Skeletal muscle satellite cell (primary cell): ENCODE data around the gene DOCK4.

ENCODE experiments used
- H3K27me3 ChIP-seq: 2 replicates; pipeline ENCODE4 v1.7.0; 2013; ENCODE audit warnings: low read length; ENCODE audit not compliant: control insufficient read depth, insufficient read depth
- H3K36me3 ChIP-seq: 2 replicates; pipeline ENCODE4 v1.7.0; 2013; ENCODE audit warnings: mild to moderate bottlenecking, control low read depth, low read length; ENCODE audit not compliant: insufficient read depth
- H3K4me1 ChIP-seq: 2 replicates; pipeline ENCODE4 v1.7.0; 2013; ENCODE audit warnings: low read length; ENCODE audit not compliant: control insufficient read depth, insufficient read depth
- H3K4me2 ChIP-seq: 2 replicates; pipeline ENCODE4 v1.7.0; 2013; ENCODE audit warnings: mild to moderate bottlenecking, low read length
- H3K4me3 ChIP-seq: 2 replicates; pipeline ENCODE4 v1.7.0; 2013; ENCODE audit warnings: low read length
- H3K9ac ChIP-seq: 2 replicates; pipeline ENCODE4 v1.7.0; 2013; ENCODE audit warnings: mild to moderate bottlenecking, low read depth, low read length, moderate library complexity
- H3K9me3 ChIP-seq: replicated peaks from 2 replicates; pipeline ENCODE4 v1.7.0; 2013; ENCODE audit warnings: mild to moderate bottlenecking, control low read depth, low read length

Gene DOCK4

DNA sequence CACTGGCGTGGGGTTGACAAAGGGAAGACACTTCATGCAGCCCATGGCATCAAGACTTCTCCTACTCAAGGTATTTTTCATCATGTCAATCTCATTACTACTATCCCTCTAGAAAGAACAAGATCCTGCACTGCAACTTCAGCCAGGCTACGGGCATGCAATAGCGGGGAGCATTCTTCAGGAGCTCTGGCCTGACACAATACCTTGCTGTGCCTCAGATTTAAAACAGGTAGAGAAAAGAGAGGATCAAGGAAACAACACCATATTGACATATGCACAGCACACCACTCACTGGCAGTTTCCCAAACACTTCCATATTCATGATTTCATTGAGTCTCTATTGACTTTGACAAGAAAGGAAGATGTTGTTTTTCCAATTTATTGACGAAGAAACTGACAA, 51.5 kb downstream of the DOCK4 start:
- no peak overlapping the region for H3K4me3 ChIP-seq
- H3K9ac ChIP-seq, result no peak overlapping the region
- H3K36me3 ChIP-seq, result no peaks in the 10 kb centered on the region
- peaks cover 9% of the 10 kb centered on the region for H3K4me1 ChIP-seq
- H3K9me3 ChIP-seq, result no peaks in the 10 kb centered on the region
- no peak overlapping the region for H3K4me2 ChIP-seq
- H3K27me3 ChIP-seq, result no peaks in the 10 kb centered on the region

DNA sequence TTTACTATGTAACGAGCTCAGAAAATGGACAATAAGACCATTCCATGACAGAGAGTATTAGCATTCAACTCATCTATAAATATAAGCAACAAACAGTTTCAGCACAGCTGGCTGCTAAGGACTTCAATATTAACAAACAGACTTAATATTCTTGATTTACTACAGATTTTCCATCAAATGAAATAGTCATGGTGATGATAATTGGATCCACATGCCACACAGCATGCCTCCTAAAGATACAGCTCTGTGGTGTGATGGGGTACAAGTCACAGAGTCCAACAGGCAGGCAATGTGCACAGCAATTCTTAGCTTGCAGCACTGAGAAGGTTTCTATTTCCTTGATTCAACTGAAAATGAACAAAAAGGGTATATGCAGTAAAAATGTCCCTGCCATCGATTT, 54.0 kb downstream of the DOCK4 start:
- Histone ChIP-seq H3K4me3 (no peak overlapping the region), H3K9me3 (no peaks in the 10 kb centered on the region), H3K4me2 (no peak overlapping the region), H3K27me3 (no peaks in the 10 kb centered on the region), H3K4me1 (peaks cover 7% of the 10 kb centered on the region), H3K36me3 (no peaks in the 10 kb centered on the region), H3K9ac (no peak overlapping the region)

DNA sequence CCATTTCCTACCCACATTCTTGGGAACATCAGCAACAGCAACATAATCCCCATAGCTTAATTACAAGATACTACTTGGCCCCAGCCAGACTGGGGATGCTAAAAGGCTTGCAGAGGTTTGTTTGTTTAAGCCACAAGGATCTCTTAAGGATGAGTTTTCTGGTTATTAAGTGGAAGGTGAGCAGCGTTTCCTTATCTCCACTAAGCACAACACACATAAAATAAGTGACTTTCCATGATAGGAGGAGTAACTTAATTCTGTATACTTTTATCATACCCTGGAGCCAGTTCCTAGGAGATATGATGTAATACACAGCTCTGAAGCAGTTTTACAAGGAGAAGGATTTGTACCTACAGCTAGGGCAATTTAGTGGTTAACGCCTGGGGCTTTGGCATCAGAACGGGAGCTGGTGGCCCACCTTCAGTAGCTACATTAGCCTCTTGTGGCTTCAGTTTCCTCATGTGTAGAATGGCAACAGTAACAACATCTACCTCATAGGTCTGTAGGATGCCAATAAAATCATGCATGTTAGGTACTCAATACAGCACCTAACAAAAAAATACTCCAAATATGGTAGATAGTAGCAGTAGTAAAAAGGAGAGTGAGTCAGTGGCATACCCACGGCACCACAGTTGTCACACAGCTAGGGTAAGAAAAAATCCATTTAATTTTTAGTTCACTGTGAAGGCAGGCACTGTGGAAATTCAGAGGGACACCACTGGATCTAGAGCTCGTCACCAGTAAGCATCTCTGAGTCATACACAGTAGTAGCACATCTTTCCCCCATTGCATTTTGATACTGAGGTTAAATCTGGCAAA, 55.2 kb downstream of the DOCK4 start:
- H3K9me3 ChIP-seq, result no peaks in the 10 kb centered on the region
- no peaks in the 10 kb centered on the region for H3K27me3 ChIP-seq
- H3K36me3 ChIP-seq, result no peaks in the 10 kb centered on the region
- no peak overlapping the region for H3K4me2 ChIP-seq
- H3K9ac ChIP-seq, result no peak overlapping the region
- no peaks in the 10 kb centered on the region for H3K4me1 ChIP-seq
- H3K4me3 ChIP-seq, result no peak overlapping the region

DNA sequence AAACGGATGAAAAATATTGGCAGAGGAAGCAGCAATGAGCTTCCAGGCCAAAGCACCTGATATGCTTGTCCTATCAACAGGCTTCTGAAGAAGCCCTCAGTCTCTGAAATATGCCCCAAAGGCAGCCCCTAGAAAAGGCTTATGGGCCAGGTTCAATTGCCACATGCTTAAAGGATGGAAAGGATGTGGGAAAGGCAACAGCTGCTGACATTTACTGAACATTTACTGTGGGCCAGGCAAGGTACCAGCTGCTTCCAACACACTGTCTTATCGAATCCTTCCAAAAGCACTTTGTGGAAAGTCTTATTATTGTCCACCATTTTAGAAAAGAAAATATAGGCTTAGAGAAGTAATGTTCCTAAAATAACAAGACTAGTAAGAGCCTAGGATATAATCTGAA, 56.5 kb downstream of the DOCK4 start:
- H3K4me2 ChIP-seq, result no peak overlapping the region
- H3K9me3 ChIP-seq, result no peaks in the 10 kb centered on the region

DNA sequence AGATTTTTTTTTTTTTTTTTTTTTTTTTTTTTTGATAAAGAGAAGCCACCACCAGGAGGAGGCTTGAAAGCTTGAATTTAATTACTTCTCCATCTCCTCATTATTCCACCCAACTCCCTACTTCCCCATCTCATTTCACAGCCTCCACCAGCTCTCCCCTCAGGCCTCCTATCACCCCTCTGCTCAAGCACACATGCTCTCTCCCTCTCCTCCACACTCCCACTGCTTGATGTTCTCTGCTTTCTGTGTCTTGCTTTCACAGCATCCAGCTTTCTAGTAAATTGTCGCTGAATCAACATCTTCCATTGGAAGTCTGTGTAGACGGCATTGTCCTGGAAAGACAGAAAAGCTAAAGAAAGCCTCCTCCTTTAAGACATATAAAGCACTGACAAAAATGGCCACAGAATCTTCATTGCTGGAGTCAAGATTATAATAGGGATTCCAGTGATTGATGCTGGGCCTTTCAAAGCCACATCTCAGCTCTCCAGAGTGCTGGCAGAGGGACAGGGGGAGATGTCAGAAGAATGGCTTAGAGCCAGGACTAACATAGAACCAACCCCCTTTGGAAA, 58.3 kb downstream of the DOCK4 start:
- H3K9ac ChIP-seq, result no peak overlapping the region
- no peaks in the 10 kb centered on the region for H3K9me3 ChIP-seq
- H3K4me3 ChIP-seq, result no peak overlapping the region
- H3K36me3 ChIP-seq, result no peaks in the 10 kb centered on the region
- H3K4me2 ChIP-seq, result no peak overlapping the region
- H3K27me3 ChIP-seq, result no peaks in the 10 kb centered on the region
- peaks cover 5% of the 10 kb centered on the region for H3K4me1 ChIP-seq

More for the DNA sequence above, 56.5 kb downstream of the DOCK4 start:
- H3K36me3 ChIP-seq, result no peaks in the 10 kb centered on the region
- no peaks in the 10 kb centered on the region for H3K4me1 ChIP-seq
- H3K4me3 ChIP-seq, result no peak overlapping the region
- H3K9ac ChIP-seq, result no peak overlapping the region
- H3K27me3 ChIP-seq, result no peaks in the 10 kb centered on the region

- H3K36me3 ChIP-seq, result no peaks in the 10 kb centered on the region
- no peak overlapping the region for H3K4me2 ChIP-seq
- no peak overlapping the region for H3K4me3 ChIP-seq
- H3K4me1 ChIP-seq, result peaks cover 5% of the 10 kb centered on the region
- no peaks in the 10 kb centered on the region for H3K27me3 ChIP-seq
- H3K9me3 ChIP-seq, result no peaks in the 10 kb centered on the region
- H3K9ac ChIP-seq, result no peak overlapping the region
These were observed 61.0 kb downstream of the DOCK4 start for GRCh38 chr7:112145206-112145605.

DNA sequence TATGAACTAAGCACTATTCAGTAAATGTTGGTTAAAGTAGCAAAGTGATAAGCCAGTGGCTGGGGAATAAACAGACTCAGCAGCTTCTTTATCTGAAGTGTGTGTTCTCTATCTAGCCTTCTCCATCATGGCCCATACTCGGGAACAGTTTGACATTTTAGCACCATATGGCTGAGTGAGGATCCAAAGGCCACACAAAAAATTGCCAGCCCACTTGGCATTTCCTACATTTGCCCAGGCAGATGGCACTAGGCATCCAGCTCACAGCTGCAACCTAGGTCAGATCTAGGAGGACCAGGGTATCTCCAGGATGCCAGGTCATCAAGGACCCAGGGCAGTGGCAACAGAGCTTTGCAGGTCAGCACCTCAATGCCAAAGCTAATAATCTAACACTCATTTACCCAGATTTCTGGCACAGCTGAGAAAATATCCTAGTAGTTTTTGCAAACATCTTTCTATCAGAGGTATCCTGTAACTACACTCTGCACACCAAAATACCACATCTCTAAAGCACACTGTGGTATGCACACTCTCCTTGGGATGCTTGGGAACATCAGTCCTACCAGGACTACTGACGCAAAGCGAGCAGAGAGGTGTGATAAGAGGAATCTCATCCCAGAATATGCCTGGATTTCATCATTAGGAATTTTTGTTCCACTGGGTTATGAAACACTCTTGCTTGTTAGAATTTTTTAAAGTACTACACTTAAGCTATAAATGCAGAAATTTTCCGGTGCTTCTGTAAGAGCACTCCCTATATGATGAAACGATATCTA, 61.7 kb downstream of the DOCK4 start:
- Histone ChIP-seq H3K36me3 (no peaks in the 10 kb centered on the region), H3K9me3 (no peaks in the 10 kb centered on the region), H3K4me2 (no peak overlapping the region)

DNA sequence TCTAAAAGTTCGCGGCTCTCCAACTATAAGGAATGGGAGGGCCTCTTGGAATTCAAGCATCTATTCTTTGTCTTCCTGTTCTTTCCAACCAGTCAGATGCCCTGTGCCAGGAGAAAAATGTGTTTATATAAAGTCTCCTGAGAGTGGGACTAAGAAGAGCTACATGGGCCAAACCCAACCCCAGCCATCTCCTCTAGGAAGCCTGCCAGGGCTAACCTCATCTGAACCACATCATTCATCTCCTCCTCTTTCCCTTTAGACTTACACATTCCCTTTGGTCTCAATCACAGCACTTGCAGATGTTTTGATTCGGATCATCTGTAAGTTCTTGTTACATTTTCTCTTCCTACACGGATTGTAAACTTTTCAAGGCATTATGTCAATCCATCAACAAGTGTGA, 62.6 kb downstream of the DOCK4 start:
- H3K9ac ChIP-seq, result no peak overlapping the region
- H3K27me3 ChIP-seq, result no peaks in the 10 kb centered on the region

More for the DNA sequence above, 61.7 kb downstream of the DOCK4 start:
- Histone ChIP-seq H3K27me3 (no peaks in the 10 kb centered on the region), H3K4me3 (no peak overlapping the region), H3K9ac (no peak overlapping the region), H3K4me1 (peaks cover 5% of the 10 kb centered on the region)

GRCh38 chr7:112143136-112143535, 63.1 kb downstream of the DOCK4 start:
- Histone ChIP-seq H3K9ac (no peak overlapping the region), H3K4me3 (no peak overlapping the region), H3K36me3 (no peaks in the 10 kb centered on the region), H3K27me3 (no peaks in the 10 kb centered on the region), H3K9me3 (no peaks in the 10 kb centered on the region), H3K4me1 (peaks cover 5% of the 10 kb centered on the region), H3K4me2 (no peak overlapping the region)

More for the DNA sequence above, 62.6 kb downstream of the DOCK4 start:
- Histone ChIP-seq H3K9me3 (no peaks in the 10 kb centered on the region), H3K36me3 (no peaks in the 10 kb centered on the region), H3K4me3 (no peak overlapping the region), H3K4me1 (peaks cover 5% of the 10 kb centered on the region), H3K4me2 (peak overlapping the region; percentile 6)

- H3K4me1 ChIP-seq, result peaks cover 5% of the 10 kb centered on the region
- H3K9me3 ChIP-seq, result no peaks in the 10 kb centered on the region
- H3K36me3 ChIP-seq, result no peaks in the 10 kb centered on the region
- no peak overlapping the region for H3K4me2 ChIP-seq
- H3K27me3 ChIP-seq, result no peaks in the 10 kb centered on the region
- H3K9ac ChIP-seq, result no peak overlapping the region
- H3K4me3 ChIP-seq, result no peak overlapping the region
These were observed 65.6 kb downstream of the DOCK4 start for GRCh38 chr7:112140600-112140999.

DNA sequence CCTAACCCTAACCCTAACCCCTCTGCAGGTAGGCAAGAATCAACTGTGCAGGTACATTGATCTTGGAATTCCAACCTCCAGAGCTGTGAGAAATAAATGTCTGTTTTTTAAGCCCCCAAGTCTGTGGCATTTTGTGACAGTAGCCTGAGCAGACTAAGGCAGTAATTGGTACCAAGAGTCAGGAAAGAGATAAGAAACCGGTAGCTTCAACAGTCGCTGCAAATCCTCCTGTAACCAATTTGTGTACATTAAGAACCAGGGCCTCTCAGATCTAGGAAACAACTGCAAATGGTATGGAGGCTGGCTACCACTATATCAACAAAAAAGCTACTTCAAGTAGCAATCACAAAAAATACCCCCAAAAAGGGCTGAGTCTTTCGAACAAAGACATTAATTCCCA, 67.3 kb downstream of the DOCK4 start:
- Histone ChIP-seq H3K36me3 (no peaks in the 10 kb centered on the region), H3K9me3 (no peaks in the 10 kb centered on the region), H3K27me3 (no peaks in the 10 kb centered on the region), H3K4me3 (no peak overlapping the region), H3K4me1 (peaks cover 5% of the 10 kb centered on the region), H3K9ac (no peak overlapping the region), H3K4me2 (no peak overlapping the region)
